HL-60/S4 treated with phorbol 12-myristate 13-acetate at 8.2 ng/mL for 4 days and 3 days (cell line): ENCODE data around the gene DUSP9.
"Not testable (repeated sequence)": the region's sequence is repeated elsewhere in the genome, so short reads cannot be mapped to it uniquely, and the experiment has no call there.

ENCODE experiments used
- in situ Hi-C: fragments of 300-500 bp; cut with MboI; formaldehyde crosslinking; loops from 2 replicates; pipeline ENCODE4 v1.15.0; 2022; ENCODE audit warnings: low sequenced_read_pairs

The DUSP9 gene

GRCh38 chrX:153669901-153670731 lies 23.1 kb downstream of the DUSP9 start:
- in situ Hi-C loops, result loop anchor here (10.0 to 25.0 kb wide), 2 partner anchors 115 to 708 kb away; no protein-coding TSS in a partner anchor

DNA sequence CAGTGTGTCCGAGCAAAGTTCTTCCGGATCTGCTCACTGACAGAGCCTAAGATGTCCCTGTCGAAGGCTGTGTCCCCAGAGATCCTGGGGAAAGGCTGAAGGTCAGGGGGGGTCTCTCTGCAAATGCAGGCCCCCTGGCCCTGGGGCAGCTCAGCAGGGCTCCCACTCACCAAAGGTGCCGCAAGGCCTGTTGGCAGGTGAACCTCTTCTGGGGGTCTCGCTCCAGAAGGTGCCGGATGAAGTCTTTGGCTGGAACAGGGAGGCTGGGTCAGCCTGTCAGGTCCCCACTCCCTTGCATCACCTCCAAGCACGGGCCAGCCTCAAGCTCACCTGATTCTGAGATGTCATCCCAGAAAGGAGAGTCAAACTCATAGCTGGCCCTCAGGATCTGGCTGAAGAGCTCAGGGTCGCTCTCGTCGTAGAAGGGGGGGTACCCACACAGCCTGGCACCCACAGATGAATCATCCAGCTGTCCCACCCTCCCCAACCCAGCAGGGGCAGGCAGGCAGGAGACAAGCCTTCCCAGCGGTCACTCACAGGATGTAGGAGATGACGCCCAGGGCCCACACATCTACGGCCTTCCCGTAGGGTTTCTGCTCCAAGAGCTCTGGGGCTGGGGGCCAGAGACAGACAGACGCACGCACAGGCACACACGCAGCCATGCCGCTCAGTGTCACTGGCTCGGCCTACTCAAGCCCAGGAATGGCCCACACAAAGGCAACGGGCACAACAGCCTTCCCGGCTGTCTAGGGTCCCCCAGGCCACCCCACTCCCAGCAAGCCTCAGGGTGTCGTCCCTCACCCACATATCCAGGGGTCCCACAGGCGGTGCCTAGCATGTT lies 24.0 kb downstream of the DUSP9 start:
- in situ Hi-C loops, result loop anchor here (25.0 kb wide), 1 partner anchor 709 kb away; no protein-coding TSS in a partner anchor

- in situ Hi-C loops, result loop anchor here (25.0 kb wide), 1 partner anchor 710 kb away; no protein-coding TSS in a partner anchor
Measured at GRCh38 chrX:153671589-153672530, 24.9 kb downstream of the DUSP9 start.

DNA sequence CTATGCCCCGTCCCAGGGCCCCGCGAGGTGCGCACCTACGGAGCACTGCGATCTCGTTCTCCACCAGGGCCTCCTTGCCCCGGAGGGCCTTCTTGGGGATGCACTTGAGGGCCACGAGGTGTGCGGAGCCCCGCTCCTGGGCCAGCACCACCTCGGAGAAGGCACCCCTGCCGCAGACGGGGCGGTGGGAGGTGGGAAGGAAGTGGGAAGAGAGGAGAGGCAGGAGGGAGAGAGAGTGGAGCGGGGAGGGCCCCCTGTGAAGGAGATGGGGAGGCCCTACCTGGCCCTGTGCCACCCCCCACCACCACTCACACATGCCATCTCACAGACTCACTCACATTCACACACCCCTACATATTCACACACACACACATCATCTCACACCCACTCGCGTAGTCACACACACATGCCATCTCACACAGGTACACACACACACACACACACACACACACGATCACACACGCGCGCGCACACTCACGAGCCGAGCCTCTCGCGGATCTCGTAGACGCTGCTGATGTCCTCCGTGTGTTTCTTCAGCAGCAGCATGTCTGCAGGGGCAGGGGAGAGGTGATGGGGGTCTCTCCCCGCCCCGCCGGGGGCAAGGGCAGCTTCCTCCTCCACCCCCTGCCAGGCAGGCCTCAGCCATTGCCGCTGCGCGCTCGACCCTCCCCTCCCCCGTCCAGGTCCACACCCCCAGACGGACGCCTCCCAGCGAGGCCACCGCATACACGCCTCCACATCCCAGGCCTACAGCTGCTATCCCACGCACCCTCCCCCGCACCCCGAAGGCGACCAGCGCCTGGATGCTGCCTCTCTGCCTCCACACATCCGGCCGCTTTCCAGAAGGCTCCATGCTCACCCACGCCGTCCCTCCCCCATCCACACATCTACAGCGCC lies 25.8 kb downstream of the DUSP9 start:
- in situ Hi-C loops, result loop anchor here (25.0 kb wide), 1 partner anchor 710 kb away; no protein-coding TSS in a partner anchor

GRCh38 chrX:153673428-153674218 lies 26.6 kb downstream of the DUSP9 start, which contains the start of gene PNCK:
TSS of gene PNCK (minus strand) at chrX:153673813. CDS start at chrX:153673076, 737 bp downstream.
- in situ Hi-C loops, result loop anchor here (25.0 kb wide), 1 partner anchor 711 kb away; no protein-coding TSS in a partner anchor

GRCh38 chrX:153674219-153674851 lies 27.3 kb downstream of the DUSP9 start:
- in situ Hi-C loops, result loop anchor here (25.0 kb wide), 1 partner anchor 712 kb away; no protein-coding TSS in a partner anchor

DNA sequence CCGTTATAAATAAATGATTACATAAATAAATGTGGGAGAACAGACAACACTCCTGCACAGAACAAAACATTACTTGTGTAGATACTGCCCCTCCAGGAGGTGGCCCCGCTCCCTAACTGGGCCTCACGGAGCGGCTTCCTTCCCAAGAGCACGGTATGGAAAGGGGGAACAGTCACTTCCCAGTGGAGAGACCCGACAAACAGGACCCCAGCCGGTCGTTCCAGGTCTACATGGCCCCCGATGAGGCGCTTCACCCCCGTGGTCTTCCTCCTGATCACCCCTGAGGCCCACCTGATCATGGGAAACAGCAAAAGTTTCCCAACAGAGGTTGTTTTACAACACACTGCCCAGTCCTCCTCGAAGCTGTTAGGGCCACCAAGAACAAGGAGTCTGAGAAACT lies 34.2 kb downstream of the DUSP9 start:
- in situ Hi-C loops, result no loop called here

DNA sequence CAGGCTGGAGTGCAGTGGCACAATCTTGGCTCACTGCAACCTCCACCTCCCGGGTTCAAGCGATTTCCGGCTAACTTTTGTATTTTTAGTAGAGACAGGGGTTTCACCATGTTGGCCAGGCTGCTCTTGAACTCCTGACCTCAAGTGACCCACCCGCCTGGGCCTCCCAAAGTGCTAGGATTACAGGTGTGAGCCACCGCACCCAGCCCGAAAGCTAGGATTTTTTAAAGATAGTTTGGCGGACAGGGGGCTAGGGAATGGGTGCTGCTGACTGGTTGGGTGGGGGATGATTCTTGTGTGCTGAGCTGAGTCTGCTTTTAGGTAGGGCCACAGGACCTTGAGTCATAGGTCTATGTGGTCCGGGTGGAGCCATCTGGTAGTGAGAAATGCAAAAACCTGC lies 36.5 kb downstream of the DUSP9 start:
- in situ Hi-C loops, result not testable (repeated sequence)

GRCh38 chrX:153684467-153685155 lies 37.6 kb downstream of the DUSP9 start:
- in situ Hi-C loops, result no loop called here

DNA sequence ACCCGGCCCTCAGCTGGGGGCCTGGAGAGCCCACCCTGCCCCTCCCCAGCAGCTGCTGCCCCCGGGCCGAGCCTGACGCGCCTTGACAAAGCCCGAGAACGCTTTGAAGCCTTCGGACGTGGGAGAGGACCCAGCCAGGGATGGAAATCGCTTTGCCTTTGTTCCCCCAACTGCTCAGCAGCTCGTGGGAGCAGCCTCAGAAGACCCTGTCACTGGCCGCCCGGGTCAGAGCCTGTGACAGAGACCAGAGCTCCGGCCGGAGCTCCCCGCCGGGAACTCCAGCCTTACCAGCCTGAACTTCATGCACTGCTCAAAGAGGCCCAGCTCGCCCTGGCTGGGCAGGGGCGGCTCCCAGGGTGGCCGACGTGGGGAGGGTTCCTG lies 38.1 kb downstream of the DUSP9 start:
- in situ Hi-C loops, result no loop called here

GRCh38 chrX:153685751-153686696 lies 39.0 kb downstream of the DUSP9 start:
- in situ Hi-C loops, result no loop called here

- in situ Hi-C loops, result no loop called here
Measured at GRCh38 chrX:153686711-153687110, 39.7 kb downstream of the DUSP9 start.

GRCh38 chrX:153687121-153688039 lies 40.4 kb downstream of the DUSP9 start, which contains the start of gene SLC6A8:
TSS of gene SLC6A8 (plus strand) at chrX:153687926. CDS start at chrX:153688575, 649 bp downstream.
- in situ Hi-C loops, result no loop called here

DNA sequence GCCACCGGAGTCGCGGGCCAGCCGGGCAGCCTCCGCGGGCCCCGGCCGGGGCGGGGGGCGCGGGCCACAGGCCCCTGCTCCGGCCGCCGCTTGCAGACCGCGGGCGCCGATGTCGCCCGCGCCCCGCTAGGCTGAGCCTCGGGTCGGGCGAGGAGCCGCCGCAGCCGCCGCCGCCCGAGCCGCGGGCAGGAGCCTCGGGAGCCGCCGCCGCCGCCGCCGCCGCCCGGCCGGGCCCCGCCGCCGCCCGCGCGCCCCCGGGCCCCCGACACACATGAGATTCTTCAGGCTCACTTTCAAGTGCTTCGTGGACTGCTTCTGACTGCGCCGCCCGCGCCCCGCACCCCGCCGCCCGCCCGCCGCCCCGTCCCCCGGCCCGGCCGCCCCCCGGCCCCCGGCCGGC lies 41.1 kb downstream of the DUSP9 start:
- in situ Hi-C loops, result no loop called here

DNA sequence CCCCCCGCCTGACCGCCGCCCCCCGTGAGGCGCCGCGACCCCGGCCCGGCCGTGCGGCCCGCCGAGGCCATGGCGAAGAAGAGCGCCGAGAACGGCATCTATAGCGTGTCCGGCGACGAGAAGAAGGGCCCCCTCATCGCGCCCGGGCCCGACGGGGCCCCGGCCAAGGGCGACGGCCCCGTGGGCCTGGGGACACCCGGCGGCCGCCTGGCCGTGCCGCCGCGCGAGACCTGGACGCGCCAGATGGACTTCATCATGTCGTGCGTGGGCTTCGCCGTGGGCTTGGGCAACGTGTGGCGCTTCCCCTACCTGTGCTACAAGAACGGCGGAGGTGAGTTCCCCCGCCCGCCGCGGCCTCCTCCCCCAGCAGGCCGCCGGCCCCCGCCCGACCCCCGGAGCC lies 41.5 kb downstream of the DUSP9 start:
- in situ Hi-C loops, result no loop called here
